ENCODE data around the gene HAVCR2. TPM values are rescaled to one million over a fixed set of nuclear protein-coding genes. Genes with fewer than 3 reads are reported as not detected.

Gene HAVCR2
- total RNA-seq = 44.5 and 45.9 TPM in 2 replicates

DNA sequence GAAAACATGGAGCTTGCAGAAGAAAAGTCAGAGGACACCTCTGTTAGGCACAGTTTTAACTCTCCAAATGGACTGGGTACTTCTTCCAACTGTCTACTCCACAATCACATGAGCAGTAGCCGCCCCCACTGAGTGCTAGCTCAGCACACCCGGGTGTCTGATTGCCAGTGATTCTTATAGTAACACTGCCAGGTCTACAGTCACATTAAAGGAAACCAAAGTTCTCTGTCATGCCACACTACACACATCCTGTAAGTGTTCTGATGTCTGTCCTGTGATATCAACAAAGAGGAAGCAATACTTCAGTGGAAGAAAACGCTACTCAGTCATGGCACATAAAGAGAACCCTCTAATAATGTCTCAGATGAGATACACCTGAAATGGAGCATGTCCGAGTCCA, at the start of gene HAVCR2:
HAVCR2 (minus strand) TSS at position 69 of the 400 bp plus-strand sequence; CDS start at position 8, 61 bp downstream.
- intact Hi-C loops (cut with micrococcal nuclease) = loop anchor here (1.0 to 5.0 kb wide), 6 partner anchors 8 to 187 kb away; partner anchors contain the start of gene MED7

DNA sequence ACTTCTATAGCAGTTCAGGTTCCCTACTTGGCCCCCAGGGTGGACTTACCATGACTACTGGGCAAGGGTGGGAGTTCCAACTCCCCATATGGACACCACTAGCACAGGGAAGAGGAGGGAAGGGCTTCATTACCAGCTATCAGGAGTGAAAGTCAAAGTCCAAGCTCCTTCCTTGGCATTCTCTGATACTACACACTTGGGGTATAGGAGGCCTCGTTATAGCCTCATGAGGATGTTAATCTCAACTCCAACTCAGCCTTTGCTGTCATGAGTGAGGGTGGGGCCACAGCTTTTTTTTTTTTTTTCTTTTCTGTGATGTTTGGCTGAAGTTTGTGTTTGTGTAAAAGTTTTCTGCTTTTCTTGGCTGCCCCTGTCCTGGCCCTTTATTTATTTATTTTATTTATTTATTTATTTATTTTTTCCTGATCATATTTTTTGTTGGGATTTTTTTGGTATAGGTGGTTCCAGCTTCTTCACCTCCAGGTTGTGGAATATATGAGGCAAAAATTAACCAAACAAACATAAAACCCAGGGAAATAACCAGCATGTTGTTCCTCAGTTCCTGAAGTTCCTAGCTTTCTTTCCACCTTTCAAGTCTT, 48.5 kb upstream of the HAVCR2 start:
- intact Hi-C loops (cut with micrococcal nuclease) = no loop called here

DNA sequence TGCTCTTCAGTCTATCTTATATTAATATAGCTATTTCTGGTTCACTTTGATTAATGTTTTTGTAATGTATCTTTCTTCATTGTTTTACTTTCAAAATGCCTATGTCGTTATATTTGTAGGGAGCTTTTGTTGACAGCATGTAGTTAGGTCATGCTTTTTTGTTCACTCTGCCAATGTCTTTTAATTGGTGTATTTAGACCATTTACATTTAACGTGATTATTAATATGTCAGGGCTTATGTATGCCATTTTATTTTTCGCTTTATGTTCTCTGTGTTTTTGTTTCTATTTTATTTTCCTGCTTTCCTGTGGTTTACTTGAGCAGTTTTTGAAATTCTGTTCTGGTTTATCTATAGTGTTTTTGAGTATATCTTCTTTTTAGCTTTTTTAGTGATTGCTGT, 46.5 kb upstream of the HAVCR2 start:
- intact Hi-C loops (cut with micrococcal nuclease) = no loop called here

DNA sequence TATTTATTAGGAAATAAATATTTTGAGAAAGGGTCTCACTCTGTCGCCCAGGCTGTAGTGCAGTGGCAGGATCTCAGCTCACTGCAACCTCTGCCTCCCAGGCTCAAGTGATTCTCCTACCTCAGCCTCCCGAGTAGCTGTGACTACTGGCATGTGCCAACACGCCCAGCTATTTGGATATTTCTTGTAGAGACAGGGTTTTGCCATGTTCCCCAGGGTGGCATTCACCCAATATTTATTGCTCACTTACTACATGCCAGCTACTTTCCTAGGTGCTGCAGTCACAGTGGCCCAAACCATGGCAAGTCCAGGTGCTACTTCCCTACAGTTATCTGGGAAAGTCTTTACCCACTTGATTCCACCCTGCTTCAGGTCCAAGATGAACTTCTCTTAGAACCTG, 42.2 kb upstream of the HAVCR2 start:
- intact Hi-C loops (cut with micrococcal nuclease) = no loop called here

DNA sequence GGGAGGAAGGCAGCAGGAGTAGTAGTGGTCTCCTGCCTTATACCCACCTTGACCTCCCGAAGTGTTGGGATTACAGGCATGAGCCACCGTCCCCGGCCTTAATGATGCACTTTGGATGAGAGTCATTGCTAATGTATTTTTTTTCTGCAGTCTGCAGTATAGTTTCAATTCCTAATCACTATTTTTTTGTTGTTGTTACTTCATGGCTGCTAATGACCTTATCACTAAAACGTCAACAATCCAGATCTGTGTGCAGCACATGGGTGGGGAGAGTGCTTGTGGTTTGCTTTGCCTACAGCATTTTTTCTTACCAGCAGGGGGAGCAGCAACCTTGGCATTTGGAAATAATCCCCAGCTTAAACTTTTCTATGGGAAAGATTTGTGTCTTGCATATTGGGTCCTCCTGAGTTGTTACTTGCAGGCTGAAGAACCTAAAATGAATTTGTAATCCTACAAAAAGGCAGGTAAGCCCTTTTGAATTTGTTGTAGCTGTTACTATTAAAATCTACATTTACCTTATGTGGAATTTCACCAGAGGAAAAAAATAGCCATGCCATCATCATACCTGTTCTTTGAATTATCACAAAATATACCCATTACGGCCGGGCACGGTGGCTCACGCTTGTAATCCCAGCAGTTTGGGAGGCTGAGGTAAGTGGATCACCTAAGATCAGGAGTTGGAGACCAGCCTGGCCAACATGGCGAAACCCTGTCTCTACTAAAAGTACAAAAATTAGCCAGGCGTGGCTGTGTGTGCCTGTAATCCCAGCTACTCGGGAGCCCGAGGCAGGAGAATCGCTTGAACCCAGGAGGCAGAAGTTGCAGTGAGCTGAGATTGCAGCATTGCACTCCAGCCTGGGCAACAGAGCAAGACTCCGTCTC, 40.1 kb upstream of the HAVCR2 start:
- intact Hi-C loops (cut with micrococcal nuclease) = loop anchor here (1.0 to 5.0 kb wide), 6 partner anchors 23 to 178 kb away; no protein-coding TSS in a partner anchor

DNA sequence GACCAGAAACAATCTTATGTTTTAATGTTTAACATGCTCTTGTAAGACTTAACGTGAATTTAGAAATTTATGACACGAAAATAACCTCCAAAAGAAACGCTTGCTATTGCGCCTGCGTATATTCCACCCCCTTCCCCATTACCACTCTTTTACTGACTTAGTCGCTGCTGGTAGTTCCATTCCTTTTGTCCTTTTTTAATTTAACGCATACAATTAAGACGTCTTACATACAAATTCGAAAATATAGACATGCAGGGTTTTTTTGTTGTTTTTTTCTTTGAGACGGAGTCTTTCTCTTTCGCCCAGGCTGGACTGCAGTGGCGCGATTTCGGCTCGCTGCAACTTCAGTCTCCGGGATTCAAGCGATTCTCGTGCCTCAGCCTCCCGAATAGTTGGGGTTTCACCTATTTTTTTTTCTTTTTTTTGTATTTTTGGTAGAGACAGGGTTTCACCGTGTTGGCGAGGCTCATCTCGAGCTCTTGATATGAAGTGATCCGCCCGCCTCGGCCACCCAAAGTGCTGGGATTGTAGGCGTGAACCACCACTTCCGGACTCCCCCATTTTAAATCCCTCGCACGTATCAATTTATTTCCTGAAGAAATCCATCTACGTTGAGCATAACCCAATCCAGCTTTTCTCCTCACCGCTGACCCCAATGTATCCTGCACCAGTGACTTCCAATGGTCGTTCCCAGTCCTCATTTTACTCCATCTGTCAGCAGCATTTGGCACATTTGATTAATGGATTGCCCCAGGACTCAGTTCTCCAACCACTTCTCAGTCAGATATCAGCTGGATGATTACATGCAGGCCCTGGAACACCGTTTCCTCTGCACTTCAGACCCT, 34.5 kb upstream of the HAVCR2 start:
- intact Hi-C loops (cut with micrococcal nuclease) = loop anchor here (1.0 to 5.0 kb wide), 4 partner anchors 66 to 2001 kb away; partner anchors contain the start of gene CYFIP2

DNA sequence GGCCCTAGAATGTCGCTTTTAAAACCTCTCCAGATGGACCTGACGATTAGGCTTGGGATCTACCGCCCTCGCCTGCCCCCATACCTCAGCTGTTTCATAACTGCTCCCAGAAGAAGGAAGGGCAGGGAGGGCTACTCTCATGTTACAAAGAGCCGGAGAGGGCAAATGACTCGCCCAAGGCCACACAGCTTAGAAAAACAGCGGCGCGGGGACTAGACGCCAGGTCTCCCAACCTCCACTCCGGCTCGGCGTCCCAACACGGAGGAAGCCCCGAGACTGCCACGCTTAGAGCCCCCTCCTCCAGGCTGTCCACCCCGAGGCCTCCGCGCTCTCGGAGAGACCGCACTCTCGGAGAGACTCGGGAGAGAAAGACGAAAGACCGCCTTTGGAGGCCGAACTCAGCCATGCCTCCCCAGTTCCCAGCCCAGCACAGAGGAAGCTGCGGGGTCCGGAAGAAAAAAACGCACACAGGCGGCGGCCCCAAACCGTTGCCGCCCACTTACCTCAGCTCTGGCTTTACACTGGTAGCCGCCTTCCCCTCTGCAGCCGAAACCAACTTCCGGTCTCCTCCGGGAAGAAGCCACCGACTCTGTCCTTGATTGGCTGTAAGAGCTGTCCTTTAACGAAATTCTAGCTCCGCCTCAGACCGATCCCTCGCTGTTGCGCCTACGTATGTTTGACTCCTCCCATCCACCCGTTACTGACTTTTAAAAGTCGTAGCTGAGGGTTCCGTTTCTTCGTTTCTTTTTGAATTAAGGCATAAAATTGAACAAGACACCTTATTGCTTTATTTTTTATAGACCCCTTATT, 33.7 kb upstream of the HAVCR2 start, which contains the start of gene MED7:
MED7 (minus strand) TSS at position 549 of the 810 bp plus-strand sequence. CDS start 3,434 bp downstream, outside the sequence.
- intact Hi-C loops (cut with micrococcal nuclease) = loop anchor here (1.0 to 5.0 kb wide), 7 partner anchors 33 to 2000 kb away; partner anchors contain the start of genes CYFIP2, HAVCR2 and THG1L

DNA sequence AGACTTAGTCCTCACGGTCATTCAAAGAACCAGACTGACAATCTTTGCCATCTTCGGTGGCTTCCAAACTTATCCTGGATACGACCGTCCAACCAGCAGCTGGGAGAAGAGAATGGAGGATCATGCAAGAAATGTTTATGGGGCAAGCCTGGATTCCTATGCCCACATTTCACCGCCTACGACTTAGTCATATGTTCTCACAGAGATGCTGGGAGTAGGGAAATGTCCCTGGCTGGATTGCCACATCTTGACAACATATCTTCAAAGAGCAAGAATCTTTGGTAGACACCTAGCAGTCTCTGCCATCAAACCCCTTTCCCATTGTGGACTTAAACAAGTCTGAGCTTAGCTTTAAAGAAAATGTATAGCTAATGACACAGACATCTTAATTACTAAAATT, 28.8 kb upstream of the HAVCR2 start:
- intact Hi-C loops (cut with micrococcal nuclease) = loop anchor here (10.0 kb wide), 1 partner anchor 303 kb away; no protein-coding TSS in a partner anchor

DNA sequence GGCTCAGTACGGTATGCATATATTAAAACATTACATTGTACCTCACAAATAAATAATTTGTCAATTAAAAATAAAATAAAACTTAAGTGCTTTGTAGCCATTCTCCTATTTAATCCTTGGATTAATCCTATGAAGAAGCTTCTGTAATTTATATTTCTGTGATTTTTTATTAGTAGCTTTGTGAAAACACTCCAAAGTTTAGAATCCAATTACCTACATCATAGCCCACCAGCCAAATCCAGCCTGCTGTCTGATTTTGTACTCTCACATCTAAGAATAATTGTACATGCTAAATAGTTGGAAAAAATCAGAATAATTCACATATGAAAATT, 23.4 kb upstream of the HAVCR2 start:
- intact Hi-C loops (cut with micrococcal nuclease) = loop anchor here (1.0 to 10.0 kb wide), 4 partner anchors 195 to 1516 kb away; no protein-coding TSS in a partner anchor

DNA sequence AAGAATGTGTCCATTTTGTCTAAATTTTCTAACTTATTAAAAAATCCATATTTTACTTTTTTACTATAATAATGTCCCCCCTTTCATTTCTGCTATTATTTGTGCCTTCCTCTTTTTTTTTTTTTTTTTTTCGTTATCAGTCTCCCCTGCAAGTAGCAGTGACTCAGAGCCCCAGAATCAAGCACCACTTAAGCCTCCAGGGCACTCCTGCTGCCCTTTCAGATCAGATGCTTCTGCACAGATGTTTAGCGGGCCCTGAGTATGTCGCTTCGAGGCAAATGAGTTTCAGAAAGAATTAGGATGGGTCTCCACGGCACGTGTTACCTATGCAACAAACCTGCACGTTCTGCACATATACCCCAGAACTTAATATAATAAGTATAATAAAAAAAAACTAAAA, 22.1 kb upstream of the HAVCR2 start:
- intact Hi-C loops (cut with micrococcal nuclease) = loop anchor here (5.0 to 10.0 kb wide), 2 partner anchors 194 to 296 kb away; no protein-coding TSS in a partner anchor

DNA sequence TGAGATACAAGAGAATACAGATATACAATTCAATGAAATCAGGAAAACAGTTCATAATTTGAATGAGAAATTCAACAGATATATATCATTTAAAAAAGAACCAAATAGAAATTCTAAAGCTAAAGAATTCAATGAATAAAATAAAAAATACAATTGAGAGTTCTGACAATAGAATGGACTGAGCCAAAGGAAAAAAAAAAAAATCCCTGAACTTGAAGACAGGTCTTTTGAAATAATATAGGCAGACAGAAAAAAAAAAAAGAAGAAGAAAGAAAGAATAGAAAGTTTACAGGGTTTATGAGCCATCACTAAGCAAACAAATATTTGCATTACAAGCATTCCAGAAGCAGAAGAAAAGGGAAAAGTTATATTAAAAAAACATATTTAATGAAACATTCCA, 12.9 kb upstream of the HAVCR2 start:
- intact Hi-C loops (cut with micrococcal nuclease) = no loop called here

DNA sequence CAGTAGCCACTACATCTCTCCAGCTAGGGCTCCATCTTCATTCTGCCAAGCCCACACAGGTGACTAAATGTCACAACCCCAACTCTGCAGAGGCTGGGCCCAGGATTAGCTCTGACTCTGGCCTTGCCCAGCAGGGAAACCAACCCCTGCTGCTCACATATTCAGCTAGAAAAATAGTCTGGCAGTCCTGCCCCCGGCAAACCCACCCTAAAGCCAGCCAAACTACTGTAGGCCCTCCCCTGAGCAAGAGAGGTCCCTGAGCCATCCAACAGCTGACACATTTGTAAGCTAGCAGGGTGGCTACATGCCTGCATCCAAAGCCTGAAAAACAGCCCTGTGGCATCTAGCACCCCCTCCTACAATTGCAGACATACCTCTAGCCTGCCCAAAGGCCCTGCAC, 11.3 kb upstream of the HAVCR2 start:
- intact Hi-C loops (cut with micrococcal nuclease) = no loop called here

DNA sequence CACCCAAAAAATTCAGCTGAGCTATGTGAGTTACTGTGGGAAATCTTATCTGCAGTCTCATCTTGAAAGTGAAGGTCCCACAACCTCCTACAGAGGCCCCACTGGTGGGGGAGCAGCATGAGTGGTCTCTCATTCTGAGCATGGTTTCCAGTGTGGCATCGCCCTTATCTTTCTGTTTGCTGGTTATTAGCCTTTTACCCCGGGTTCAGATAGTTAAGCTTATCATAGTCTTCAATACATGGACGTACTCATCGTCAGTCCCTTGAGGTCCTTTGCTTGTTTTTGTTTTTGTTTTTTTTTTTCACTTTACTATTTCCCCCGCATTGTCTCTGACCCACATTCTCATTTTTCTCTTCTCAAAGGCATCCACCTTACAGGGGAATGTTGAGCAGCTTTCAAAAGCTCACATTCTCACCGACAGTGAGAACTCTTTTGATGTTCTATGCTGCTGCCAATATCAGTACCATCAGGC, 7.7 kb upstream of the HAVCR2 start:
- intact Hi-C loops (cut with micrococcal nuclease) = no loop called here

DNA sequence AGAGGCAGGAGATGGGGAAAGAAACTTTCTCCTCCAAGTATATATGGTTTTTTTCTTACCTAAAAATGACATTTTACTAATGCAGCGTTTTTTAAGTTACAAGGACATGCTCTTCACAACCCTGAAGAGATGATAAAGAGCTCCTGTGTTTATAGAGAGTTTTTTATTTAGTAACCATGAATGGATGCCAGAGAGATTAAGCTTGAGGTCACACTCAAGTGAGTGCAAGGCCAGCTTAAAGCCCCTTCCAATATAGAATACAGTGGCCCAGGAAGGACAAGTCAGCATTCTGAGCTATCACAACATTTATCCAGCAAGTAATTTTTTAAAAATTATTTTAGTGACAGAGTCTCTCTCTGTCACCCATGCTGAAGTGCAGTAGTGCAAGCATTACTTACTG, 6.7 kb upstream of the HAVCR2 start:
- intact Hi-C loops (cut with micrococcal nuclease) = no loop called here

DNA sequence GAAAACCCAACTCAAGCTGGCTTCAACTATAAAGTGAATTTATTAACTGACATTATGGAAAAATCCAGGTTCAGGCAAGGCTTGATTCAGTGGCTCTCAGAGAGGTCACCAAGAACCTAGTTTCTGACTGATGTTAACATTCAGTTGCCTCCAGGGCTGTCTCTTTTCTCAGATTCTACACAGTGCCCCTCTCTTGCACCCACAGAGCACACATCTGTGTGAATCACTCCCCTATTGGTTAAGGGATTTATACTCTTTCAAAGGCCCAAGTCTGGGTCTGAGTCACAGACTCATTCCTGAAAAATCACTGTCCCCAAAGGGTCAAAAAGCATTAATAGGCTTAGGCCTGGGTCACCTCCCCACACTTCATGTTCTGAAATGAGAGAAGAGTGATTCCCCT, 6.2 kb upstream of the HAVCR2 start:
- intact Hi-C loops (cut with micrococcal nuclease) = no loop called here

DNA sequence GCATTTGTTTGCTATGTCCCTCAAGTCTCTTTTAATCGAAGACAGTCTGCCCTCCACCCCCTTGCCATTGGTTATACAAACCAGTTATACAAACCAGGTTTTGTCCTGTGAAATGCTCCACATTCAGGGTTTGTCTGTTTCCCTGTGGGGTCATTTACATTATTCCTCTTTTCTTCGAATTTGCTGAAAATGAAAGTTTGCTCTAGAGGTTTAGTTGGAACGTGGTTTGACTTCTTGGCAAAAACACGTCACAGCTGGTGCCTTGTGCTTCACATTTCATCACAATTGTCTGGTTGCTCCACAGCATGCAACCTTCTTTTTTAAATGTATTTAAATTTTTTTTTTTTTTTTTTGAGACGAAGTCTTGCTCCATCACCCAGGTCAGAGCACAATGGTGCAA, 4.2 kb upstream of the HAVCR2 start:
- intact Hi-C loops (cut with micrococcal nuclease) = no loop called here

DNA sequence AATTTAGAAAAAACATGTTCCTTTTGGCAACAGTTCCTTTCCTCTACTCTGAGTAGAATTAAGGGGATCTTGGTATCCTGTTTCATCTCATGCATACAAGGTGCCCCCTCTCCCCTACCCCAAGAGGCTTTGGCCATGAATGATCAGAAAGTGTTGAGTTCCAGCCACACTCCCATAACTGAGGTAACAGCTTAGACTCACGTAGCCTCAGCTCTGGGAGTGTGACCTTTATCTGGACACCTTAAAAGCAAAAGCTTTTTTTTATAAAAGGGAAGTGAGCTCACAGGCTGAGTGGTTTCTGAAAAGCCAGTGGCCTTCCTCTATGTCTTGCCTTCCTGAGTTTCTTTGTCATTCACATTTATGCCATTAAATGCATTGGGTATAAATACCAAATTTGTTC, 900 bp upstream of the HAVCR2 start:
- intact Hi-C loops (cut with micrococcal nuclease) = loop anchor here (1.0 to 5.0 kb wide), 6 partner anchors 8 to 187 kb away; partner anchors contain the start of gene MED7

DNA sequence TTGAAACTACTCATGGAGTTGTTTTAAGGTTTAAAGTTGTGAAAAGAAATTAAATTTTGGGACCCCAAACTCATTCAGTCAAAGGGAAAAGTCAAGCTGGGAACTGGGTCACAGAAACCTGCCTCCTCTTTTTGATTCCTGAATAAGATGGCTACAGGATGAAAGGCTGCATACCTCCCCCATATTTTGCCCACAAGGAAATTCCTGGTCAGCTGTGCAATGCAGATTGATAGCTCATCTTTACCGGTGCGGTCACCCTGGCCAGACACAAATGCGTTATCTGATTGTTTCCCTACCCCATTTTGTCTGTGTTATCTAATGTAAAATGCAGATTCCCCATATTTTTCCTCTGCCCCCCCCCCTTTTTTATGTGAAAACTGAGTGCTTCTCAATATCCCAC, 1.3 kb downstream of the HAVCR2 start:
- intact Hi-C loops (cut with micrococcal nuclease) = loop anchor here (5.0 kb wide), 1 partner anchor 185 kb away; no protein-coding TSS in a partner anchor

DNA sequence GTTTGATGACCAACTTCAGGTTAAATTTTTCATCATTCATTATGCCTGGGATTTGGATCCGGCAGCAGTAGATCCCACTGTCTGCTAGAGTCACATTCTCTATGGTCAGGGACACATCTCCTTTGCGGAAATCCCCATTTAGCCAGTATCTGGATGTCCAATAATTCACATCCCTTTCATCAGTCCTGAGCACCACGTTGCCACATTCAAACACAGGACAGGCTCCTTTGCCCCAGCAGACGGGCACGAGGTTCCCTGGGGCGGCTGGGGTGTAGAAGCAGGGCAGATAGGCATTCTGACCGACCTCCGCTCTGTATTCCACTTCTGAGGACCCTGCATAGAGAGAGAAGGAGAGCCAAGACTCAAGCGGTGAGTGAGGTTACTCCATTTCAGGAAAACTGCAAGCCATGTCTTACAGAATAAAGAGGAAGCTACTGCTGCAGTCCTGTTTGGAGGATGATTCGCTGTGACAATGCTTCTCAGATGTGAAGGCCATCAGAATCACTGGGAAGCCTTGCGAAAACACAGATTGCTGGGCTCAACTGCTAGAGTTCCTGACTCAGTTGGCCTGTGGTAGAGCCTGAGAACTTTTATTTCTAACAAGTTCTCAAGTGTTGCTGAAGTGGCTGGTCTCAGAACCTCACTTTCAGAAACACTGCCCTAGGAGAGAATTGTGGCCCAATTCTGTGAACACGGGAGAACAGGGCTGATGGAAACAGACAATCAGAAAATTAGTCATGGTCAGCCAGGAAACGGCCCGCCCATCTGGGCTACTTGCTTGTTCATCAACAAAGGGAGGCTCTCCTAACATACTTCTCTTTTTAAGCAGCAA, 2.0 kb downstream of the HAVCR2 start:
- intact Hi-C loops (cut with micrococcal nuclease) = loop anchor here (5.0 kb wide), 1 partner anchor 185 kb away; no protein-coding TSS in a partner anchor
